Posterior vena cava (tissue), 2 donors: ENCODE measurements around the gene CEP95. TPM values are rescaled to one million over a fixed set of nuclear protein-coding genes. Genes with fewer than 3 reads are reported as not detected.

Experiments used
- DNase-seq: peaks from one replicate; pipeline ENCODE4 v3.0.0-alpha.2; 2020; ENCODE audit warnings: low spot score
- intact Hi-C, 2 donors: fragments of 100-400 bp; cut with DNase I; formaldehyde crosslinking; loops; one replicate each; pipeline versions ENCODE4 v1.14.1 to v1.14.2; 2022 to 2023
- total RNA-seq, 2 donors: library from RNA; stranded (reverse); fragmentation: NEBNext Ultra II Directional; extraction: Animal tissue kit (Norgen Biotek cat#: 25700); gene quantifications; one replicate each; pipeline ENCODE4 v1.2.1, GENCODE V29; 2021
- donor health status: DM: yes; HTN: yes; CAD: no.
- donor health status: DM: yes; HTN: yes; CAD: no.

CEP95 gene
- total RNA-seq, 2 donors from 2014 or later, result 29.7 to 33.0 TPM

GRCh38 chr17:64506201-64506575 is 589 bp upstream of the CEP95 start, which contains the start of gene DDX5:
Gene DDX5, minus strand, starts transcription at chr17:64506289. Its CDS starts 170 bp downstream, at chr17:64506119.
- intact Hi-C loops, result no loop called here
- peak; percentile 99 for DNase-seq

GRCh38 chr17:64507413-64507782 is 621 bp downstream of the CEP95 start:
- no peak for DNase-seq
- intact Hi-C loops, result no loop called here

GRCh38 chr17:64508683-64509082 is 1.9 kb downstream of the CEP95 start:
- no peak for DNase-seq
- intact Hi-C loops, result no loop called here

- no peak for DNase-seq
- intact Hi-C loops, result no loop called here
Measured at GRCh38 chr17:64509179-64509578, 2.4 kb downstream of the CEP95 start.

- intact Hi-C loops, result no loop called here
- no peak for DNase-seq
Measured at GRCh38 chr17:64515419-64515818, 8.6 kb downstream of the CEP95 start.

GRCh38 chr17:64515829-64516228 is 9.1 kb downstream of the CEP95 start:
- intact Hi-C loops, result no loop called here
- no peak for DNase-seq

GRCh38 chr17:64519601-64520000 is 12.8 kb downstream of the CEP95 start:
- no peak for DNase-seq
- intact Hi-C loops, result no loop called here

GRCh38 chr17:64520359-64520758 is 13.6 kb downstream of the CEP95 start:
- no peak for DNase-seq
- intact Hi-C loops, result loop anchor here in 1 of 2 donors (10.0 kb wide), 1 partner anchor 74 kb away; no protein-coding TSS in a partner anchor

- intact Hi-C loops, result loop anchor here in 1 of 2 donors (10.0 kb wide), 1 partner anchor 67 kb away; no protein-coding TSS in a partner anchor
- no peak for DNase-seq
Measured at GRCh38 chr17:64527914-64528313, 21.1 kb downstream of the CEP95 start.

GRCh38 chr17:64529221-64529620 is 22.4 kb downstream of the CEP95 start:
- no peak for DNase-seq
- intact Hi-C loops, result loop anchor here in 1 of 2 donors (10.0 kb wide), 1 partner anchor 66 kb away; no protein-coding TSS in a partner anchor

GRCh38 chr17:64531955-64532371 is 25.2 kb downstream of the CEP95 start:
- no peak for DNase-seq
- intact Hi-C loops, result no loop called here

- intact Hi-C loops, result no loop called here
- no peak for DNase-seq
Measured at GRCh38 chr17:64532409-64532808, 25.6 kb downstream of the CEP95 start.

- no peak for DNase-seq
- intact Hi-C loops, result no loop called here
Measured at GRCh38 chr17:64533784-64534183, 27.0 kb downstream of the CEP95 start.

- intact Hi-C loops, result no loop called here
- DNase-seq, result no peak
Measured at GRCh38 chr17:64534187-64534586, 27.4 kb downstream of the CEP95 start.

- DNase-seq, result no peak
- intact Hi-C loops, result no loop called here
Measured at GRCh38 chr17:64535357-64535756, 28.6 kb downstream of the CEP95 start.

- intact Hi-C loops, result no loop called here
- DNase-seq, result no peak
Measured at GRCh38 chr17:64536913-64537312, 30.1 kb downstream of the CEP95 start.

- no peak for DNase-seq
- intact Hi-C loops, result no loop called here
Measured at GRCh38 chr17:64537488-64537887, 30.7 kb downstream of the CEP95 start.

GRCh38 chr17:64538508-64539130 is 31.8 kb downstream of the CEP95 start:
- intact Hi-C loops, result no loop called here
- DNase-seq, result no peak

GRCh38 chr17:64540118-64540776 is 33.5 kb downstream of the CEP95 start:
- DNase-seq, result no peak
- intact Hi-C loops, result no loop called here

GRCh38 chr17:64544742-64545141 is 38.0 kb downstream of the CEP95 start:
- intact Hi-C loops, result no loop called here
- DNase-seq, result no peak

- intact Hi-C loops, result no loop called here
- DNase-seq, result no peak
Measured at GRCh38 chr17:64546716-64547115, 39.9 kb downstream of the CEP95 start.
